Measurements from ENCODE around the gene UBE4B. TPM values are rescaled to one million over a fixed set of nuclear protein-coding genes. Genes with fewer than 3 reads are reported as not detected.
A peak's percentile ranks its signal among the peaks of the same experiment; 100 is the strongest.
"Not testable (repeated sequence)": the region's sequence is repeated elsewhere in the genome, so short reads cannot be mapped to it uniquely, and the experiment has no call there.

UBE4B gene
- total RNA-seq, 1 donor from 2014 or later: 66.4 TPM

DNA sequence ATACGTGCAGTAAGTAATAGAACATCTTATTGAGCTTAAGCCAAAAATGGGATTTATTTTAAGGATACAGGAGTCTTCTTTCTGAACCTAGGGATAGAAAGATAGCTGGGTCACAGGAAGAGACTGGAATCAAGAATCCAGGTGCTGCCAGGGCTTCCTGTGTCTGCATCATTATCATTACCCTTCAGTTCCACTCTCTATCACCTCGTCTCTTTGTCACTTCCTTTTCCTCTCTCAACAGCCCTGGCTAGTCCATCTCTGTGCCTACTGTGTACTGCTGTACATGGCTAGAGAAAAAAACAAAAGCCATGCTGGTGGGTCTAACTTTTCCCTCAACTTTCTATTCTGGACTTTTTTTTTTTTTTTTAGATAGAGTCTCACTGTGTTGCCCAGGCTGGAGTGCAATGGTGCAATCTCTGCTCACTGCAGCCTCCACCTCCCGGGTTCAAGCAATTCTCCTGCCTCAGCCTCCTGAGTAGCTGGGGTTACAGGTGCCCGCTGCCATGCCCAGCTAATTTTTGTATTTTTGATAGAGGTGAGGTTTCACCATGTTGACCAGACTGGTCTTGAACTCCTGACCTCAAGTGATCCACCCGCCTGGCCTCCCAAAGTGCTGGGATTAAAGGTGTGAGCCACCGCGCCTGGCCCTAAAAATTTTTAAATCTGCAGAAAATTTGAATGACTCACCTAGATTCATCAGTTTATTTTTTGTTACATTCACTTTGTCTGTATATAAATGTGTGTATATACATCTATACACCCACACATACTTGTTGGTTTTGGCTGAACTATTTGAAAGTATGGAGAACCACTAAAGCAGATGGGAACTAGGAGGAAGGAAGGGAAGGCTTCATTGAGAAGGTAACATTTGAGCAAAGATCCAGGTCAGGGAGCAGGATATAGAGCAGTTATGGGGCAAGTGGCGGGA is 31.9 kb downstream of the UBE4B start:
- DNase-seq (ENCODE audit: missing footprints) (no peak), ATAC-seq (no peak)
- intact Hi-C loops (cut with DNase I): loop anchor here (2.0 to 5.0 kb wide), 2 partner anchors 32 to 43 kb away; partner anchors contain the start of gene UBE4B

DNA sequence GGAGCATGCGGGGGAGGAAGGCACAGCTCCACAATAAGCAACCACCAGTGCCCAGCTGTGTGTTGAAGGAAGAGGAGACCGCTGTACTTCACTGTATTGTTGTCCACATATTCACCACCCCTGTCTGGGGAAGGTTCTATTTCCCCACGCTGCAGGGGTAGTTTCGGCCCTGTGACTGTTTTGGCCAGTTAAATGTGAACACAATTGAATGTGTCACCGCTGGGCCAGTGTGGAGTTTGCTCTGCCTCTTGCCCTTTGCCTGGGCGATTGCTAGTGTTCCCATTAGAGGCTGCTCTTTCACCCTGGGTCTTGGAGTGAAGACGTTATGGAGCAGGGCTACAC is 32.6 kb downstream of the UBE4B start:
- DNase-seq (ENCODE audit: missing footprints) (no peak), ATAC-seq (no peak)
- intact Hi-C loops (cut with DNase I): loop anchor here (2.0 to 5.0 kb wide), 2 partner anchors 33 to 42 kb away; partner anchors contain the start of gene UBE4B

DNA sequence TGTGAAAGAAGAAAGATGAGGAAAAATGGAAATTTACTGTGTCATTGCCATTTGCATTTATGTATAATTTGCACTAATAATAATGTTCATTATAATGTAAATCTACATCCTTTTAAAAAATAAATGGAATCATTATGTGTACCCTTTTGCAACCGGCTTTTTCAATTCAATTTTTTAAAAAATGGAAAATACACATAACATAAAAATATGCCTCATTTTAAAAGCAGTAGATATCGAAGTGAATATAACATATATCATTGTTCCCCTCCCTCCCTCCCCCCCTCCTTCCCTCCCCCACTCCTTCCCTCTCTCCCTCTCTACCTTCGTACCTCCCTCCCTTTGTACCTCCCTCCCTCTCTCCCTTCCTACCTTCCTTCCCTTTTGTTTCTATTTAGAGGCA is 33.0 kb downstream of the UBE4B start:
- ATAC-seq (no peak), DNase-seq (ENCODE audit: missing footprints) (no peak)
- intact Hi-C loops (cut with DNase I): loop anchor here (2.0 to 5.0 kb wide), 2 partner anchors 33 to 42 kb away; partner anchors contain the start of gene UBE4B

DNA sequence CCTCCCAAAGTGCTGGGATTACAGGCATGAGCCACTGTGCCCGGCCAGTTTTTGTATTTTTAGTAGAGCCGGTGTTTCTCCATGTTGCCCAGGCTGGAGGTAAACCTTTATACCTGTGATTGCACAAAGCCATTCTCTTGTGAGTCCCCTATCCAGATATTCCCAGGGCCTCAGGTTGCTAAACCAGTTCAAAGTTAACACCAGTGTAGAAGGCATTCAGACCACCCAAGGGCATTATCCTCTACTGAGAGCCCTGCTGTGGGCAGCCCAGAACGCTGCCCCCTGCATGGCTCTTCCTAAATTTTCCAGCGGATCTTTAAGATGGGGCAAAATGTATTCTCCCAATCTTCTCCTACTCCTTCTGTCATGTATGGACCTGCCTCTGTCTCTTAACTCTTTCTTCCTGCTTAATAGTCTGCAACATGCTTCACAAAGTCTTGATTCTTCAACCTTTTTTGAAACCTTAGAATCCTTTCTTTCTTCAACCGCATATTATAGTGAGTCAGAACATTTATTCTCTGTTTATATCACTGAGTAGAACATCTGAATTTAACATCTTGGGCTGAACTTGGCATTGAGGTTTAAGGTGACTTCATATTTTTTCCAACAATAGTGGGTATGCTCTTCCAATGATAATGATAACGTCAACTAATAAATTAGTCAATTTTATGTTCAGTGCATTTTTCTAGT is 36.0 kb downstream of the UBE4B start:
- intact Hi-C loops (cut with DNase I): loop anchor here (5.0 kb wide), 1 partner anchor 39 kb away; no protein-coding TSS in a partner anchor
- DNase-seq (ENCODE audit: missing footprints): no peak
- no peak for ATAC-seq

DNA sequence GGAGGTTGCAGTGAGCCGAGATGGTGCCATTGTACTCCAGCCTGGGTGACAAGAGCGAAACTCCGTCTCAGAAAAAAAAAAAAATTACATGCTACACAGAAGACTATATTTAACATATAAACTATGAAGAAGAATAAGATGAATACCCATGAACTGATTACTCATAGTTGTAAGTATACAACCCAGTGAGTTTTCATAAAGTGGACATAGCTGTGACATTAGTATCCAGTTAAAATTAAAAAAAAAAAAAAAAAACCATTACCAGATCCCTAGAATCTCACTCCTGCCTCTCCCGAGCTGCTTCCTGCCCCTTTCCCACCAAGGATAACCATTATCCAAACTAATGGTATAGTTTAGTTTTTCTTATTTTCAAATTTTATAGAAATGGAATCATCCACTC is 37.4 kb downstream of the UBE4B start:
- ATAC-seq (no peak), DNase-seq (ENCODE audit: missing footprints) (no peak)
- intact Hi-C loops (cut with DNase I): no loop called here

DNA sequence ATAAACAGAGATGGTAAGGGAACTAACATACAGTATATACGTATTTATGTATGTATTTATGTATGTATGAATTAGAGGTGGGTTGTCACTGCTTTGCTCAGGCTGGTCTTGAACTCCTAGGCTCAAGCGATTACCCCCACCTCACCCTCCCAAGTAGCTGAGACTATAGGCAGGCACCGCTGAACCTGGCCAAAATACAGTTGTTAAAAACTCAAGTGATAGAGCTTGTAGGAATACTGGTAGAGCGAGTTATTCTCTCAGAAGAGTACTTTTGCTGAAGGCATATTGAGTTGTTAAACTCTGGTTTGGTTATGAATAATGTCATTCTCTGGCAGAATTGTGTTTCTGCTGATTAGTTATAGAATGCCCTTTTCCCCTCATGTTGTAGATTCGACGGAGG is 38.9 kb downstream of the UBE4B start:
- DNase-seq (ENCODE audit: missing footprints): no peak
- intact Hi-C loops (cut with DNase I): no loop called here
- no peak for ATAC-seq

DNA sequence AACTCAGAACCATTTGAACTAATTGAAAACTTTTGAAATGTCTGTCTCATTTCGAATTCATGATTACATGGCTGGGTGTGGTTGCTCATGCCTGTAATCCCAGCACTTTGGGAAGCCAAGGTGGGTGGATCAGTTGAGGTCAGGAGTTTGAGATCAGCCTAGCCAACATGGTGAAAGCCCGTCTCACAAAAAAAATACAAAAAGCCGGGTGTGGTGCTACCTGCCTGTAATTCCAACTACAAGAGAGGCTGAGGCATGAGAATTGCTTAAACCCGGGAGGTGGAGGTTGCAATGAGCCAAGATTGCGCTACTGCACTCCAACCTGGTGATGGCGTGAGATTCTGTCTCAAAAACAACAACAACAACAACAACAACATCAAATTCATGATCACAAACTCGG is 40.6 kb downstream of the UBE4B start:
- DNase-seq (ENCODE audit: missing footprints); ATAC-seq; intact Hi-C loops (cut with DNase I): not testable (repeated sequence)

DNA sequence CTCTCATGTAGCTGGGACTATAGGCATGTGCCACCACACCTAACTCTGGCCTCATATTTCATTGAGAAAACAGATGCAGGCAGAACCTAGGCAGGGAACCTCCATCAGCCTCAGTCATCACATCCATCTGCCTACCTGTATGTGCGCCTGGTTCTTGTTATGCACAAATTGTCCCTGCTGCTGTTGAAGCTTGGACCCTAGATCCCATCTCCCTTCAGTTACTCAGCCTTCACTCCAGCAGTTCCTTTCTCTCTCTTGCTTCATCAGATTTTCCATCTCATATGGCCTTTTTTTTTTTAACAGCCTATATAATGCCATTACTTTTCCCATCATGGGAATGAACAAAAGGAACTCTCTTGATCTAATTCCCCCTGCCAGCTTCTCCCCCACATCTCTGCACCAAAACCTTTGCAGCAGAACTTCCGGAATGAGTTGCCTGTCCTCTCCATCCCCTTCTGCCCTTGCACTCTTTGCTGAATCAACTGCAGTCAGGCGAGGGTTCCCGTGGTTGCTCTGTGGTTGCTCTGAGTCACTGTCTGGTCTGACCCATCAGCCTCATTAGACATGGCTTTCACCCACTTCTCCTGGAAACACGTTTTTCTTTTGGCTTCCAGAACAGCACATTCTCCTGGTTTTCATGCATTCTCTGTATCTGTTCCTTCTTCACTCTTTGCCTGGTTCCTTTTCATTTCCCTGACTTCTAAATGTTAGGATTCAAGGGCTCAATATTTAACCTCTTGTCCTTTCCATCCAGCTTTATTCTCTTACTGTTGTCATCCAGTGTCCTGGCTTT is 41.5 kb downstream of the UBE4B start:
- intact Hi-C loops (cut with DNase I): no loop called here
- ATAC-seq: peak; percentile 53
- DNase-seq (ENCODE audit: missing footprints): no peak

DNA sequence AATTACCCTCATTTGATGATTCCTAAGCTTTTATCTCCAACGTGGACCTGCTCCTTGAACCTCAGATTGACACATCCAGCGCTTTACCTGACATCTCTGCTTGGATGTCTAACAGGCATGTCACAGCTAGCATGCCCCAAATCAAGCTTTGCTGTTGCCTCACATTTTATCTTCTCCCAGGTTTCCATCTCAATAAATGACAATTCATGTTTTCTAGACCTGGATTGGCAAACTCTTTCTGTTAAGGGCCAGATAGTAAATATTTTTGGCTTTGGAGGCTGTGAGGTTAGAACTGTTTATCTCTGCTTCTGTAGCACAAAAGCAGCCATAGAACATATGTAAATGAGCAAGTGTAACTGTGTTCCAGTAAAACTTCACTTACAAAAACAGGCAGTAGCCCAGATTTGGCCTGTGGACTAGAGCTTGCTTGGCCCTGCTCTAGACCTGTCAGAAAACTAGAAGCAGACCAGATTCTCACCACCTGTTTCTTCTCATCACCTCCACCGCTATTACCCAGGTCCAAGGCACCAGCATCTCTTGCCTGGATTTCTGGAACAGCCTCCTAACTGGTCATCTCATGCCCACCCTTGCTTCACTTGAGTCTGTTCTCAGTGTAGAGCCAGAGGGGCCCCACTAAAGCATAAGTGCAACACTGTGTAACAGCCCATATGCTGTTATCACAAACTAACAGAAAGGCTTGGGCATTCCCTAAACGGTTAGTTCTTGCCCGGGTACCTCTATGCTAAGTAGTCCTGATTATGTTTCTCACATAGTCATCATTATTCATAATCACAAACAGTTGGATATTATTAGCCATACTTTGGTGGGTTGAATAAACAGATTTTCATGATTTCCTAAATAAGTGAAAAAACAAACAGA is 42.3 kb downstream of the UBE4B start:
- no peak for ATAC-seq
- intact Hi-C loops (cut with DNase I): no loop called here
- no peak for DNase-seq (ENCODE audit: missing footprints)

DNA sequence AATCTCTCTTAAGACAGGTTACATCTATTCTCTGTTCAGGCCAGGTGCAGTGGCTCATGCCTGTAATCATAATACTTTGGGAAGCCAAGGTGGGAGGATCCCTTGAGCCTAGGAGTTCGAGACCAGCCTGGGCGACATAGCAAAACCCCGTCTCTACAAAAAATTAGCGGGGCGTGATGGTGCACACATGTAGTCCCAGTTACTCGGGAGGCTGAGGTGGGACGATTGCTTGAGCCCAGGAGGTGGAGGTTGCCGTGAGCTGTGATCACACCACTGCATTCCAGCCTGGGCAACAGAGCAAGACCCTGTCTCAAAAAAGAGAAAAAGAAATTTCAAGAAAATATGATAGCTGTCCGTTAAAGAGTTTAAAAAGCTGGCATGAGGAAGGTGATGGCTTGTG is 43.0 kb downstream of the UBE4B start:
- intact Hi-C loops (cut with DNase I): no loop called here

DNA sequence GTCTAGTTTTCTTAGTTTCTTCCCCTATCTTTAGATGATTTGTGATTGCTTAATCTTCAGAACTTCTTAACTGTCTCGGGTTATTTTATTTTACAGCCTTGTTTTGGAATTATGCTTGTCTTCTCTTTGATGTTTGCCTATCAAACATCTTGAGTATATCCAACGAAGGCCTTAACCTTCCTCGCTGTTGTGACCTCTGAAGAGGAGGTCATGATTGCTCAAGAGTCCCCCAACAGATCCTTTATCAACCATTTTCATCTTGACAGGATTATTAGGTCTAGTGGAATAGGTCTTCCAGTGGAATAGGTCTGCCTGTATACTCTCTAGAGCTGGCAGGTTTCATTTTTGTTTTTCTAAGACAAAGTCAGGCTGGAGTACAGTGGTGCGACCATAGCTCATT is 45.7 kb downstream of the UBE4B start:
- intact Hi-C loops (cut with DNase I): no loop called here

More for the DNA sequence above, 43.0 kb downstream of the UBE4B start:
- DNase-seq (ENCODE audit: missing footprints) (no peak), ATAC-seq (no peak)

DNA sequence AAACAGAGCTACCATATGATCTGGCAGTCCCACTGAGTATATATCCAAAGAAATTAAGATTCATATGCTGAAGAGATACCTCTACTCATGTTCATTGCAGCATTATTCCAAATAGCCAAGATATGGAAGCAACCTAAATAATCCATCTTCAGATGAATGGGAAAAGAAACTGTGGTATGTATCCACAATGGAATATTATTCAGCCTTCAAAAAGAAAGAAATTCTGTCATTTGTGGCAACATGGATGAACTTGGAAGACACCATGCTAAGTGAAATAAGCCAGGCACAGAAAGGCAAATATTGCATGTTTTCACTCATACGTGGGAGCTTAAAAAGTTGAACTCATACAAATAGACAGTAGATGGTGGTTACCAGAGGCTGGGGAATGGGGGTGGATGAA is 47.8 kb downstream of the UBE4B start:
- ATAC-seq: no peak
- no peak for DNase-seq (ENCODE audit: missing footprints)
- intact Hi-C loops (cut with DNase I): no loop called here

More for the DNA sequence above, 45.7 kb downstream of the UBE4B start:
- ATAC-seq (no peak), DNase-seq (ENCODE audit: missing footprints) (no peak)

DNA sequence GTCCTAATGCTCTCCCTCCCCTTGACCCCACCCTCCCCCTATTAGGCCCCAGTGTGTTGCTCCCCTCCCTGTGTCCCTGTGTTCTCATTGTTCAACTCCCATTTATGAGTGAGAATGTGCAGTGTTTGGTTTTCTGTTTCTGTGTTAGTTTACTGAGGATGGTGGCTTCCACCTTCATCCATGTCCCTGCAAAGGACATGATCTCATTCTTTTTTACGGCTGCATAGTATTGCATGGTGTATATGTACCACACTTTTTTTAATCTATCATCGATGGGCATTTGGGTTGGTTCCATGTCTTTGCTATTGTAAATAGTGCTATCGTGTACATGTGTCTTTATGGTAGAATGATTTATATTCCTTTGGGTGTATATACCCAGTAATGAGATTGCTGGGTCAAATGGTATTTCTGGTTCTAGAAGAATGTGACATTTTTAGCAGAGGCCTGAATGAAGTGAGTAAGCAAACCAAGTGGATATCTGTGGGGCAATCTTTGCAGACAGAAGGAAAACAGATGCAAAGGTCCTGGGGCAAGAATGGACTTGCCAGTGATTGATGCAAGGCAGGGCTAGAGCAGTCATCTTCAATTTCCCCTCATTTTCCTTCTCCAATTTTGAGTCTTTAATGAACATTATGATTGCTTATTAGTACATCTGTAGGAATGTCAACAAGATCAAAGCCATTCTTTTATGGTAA is 50.2 kb downstream of the UBE4B start:
- ATAC-seq (no peak), DNase-seq (ENCODE audit: missing footprints) (no peak)
- intact Hi-C loops (cut with DNase I): no loop called here

DNA sequence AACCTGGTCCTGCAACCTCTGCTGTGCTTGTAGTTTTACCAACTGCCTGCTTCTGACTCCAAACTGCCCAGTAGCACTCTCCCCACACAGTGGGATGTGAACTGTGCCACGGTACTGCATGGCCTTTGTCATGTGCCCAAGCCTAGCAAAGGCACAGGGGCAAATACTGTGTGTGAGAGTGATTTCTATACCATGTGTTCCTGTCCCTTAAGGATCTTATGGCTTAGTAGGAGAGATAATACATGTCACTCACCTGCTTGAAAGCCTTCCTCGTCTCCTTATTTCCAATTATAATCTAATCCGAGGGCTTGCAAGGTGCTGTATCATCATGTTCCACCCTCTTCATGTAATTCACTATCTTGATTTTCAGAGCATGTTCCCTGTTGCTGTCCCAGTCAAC is 51.3 kb downstream of the UBE4B start:
- intact Hi-C loops (cut with DNase I): no loop called here
- ATAC-seq: no peak

DNA sequence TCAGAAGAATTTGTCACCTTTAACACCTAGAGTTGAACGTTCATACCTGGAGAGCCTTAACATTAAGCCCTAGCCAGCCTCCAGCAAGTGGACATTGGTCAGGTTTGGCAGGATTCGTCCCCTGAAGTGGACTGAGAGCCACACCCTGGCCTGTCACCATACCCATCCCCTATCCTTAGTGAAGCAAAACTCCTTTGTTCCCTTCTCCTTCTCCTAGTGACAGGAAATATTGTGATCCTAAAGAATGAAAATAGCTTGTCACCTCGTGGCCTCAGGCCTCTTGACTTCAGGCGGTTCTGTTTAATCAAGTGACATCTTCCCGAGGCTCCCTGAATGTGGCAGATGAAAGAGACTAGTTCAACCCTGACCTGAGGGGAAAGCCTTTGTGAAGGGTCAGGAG is 52.3 kb downstream of the UBE4B start:
- intact Hi-C loops (cut with DNase I): no loop called here
- ATAC-seq (peak; percentile 28), DNase-seq (ENCODE audit: missing footprints) (no peak)

More for the DNA sequence above, 51.3 kb downstream of the UBE4B start:
- no peak for DNase-seq (ENCODE audit: missing footprints)

DNA sequence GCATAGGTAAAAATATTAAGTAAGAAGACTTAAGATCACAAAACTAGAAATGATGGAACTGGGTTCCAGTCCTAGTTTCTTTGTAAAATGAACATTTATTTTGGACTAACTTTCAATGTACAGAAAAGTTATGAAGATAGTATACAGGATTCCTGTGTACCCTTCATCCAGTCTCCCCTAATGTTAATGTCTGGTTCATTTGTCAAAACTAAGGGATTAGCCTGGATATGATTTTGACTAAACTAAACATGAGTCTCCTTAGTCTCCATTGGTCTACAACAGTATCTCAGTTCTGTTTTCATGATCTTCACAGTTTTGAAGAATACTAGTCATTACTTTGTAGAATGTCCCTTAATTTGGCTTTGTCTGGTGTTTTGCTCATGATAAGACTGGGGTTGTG is 54.5 kb downstream of the UBE4B start:
- ATAC-seq (no peak), DNase-seq (ENCODE audit: missing footprints) (no peak)
- intact Hi-C loops (cut with DNase I): no loop called here

DNA sequence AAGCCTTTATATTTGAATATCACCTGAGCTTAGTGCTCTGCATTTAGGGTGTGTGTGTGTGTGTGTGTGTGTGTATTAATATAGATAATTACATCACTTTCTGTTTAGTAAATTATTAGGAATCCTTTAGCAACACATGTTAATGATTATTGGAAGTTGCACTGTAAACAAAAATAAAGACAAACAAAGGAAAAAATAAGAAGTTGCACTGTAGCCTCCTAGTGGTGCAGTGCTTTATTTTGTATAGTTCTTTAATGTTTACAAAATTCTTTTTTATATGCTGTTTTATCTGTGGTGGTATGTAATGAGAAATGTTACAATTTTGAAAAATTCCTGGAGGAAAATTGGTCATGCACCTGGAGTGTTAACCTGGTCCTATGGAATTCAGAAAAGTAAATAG is 69.2 kb downstream of the UBE4B start:
- no peak for ATAC-seq
- DNase-seq (ENCODE audit: missing footprints): no peak
- intact Hi-C loops (cut with DNase I): no loop called here

DNA sequence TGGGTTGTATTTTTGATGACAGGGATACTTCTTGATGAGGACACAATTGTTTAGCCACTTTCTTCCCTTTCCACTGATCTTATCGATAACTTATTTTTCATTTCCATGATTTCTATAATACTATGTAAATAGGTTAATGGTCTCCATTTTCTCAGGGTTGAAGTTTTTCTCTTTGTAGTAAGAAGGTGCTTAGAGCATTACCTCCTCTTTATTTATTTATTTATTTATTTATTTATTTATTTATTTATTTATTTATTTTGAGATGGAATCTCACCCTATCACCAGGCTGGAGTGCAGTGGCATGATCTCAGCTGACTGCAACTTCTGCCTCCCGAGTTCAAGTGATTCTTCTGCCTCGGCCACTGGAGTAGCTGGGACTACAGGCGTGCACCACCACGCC is 70.4 kb downstream of the UBE4B start:
- DNase-seq (ENCODE audit: missing footprints) (no peak), ATAC-seq (no peak)
- intact Hi-C loops (cut with DNase I): no loop called here

Data from Right ventricle myocardium inferior (tissue), 1 donor.